Retinal pigment epithelial cell (primary cell): Measurements from ENCODE around the gene HEATR3.

ENCODE experiments used
- DNase-seq: peaks from one replicate; pipeline ENCODE4 v3.0.0-alpha.2; 2010; ENCODE audit warnings: low read depth
- H3K4me3 ChIP-seq: 2 replicates; pipeline ENCODE4 v1.5.1; 2011; ENCODE audit warnings: mild to moderate bottlenecking, low read length, control low read depth, moderate library complexity
- TF ChIP-seq, protein P1 (sequence below): conservative IDR thresholded peaks from 2 replicates; pipeline ENCODE4 v1.5.1; 2011; ENCODE audit warnings: low read depth, low read length, control low read depth, inconsistent platforms

Gene HEATR3

DNA sequence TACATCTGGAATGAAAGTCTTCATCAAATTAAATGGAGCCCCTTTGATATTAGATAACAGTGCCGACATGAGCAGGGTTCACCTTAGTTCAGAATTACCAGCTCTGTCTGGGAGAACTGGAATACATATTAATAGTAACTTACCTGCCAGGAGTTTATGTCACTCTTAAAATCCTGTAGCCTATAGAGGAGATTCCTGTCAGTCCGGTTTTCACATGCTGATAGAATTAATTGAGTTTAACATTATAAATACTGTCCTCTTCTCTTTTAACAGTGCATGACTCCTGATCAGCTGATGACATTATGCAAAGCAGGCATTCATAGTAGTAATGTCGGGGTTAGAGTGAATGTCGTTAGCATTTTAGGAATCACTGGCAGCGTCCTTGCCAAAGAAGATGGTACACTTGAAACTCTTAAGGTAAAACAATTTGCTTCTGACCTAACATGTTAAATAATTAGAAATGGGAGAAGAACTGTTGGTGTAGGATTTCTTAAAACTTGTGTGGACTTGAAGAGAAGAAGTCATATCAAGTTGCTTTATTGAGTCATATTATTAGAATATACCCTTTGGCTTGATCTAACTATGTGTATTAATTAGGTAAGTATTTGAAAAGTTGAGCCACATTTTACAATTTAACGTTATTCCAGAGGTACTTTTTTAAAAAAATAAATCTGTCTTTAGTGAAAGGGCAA, 34.3 kb downstream of the HEATR3 start:
- TF ChIP-seq, protein P1, sequence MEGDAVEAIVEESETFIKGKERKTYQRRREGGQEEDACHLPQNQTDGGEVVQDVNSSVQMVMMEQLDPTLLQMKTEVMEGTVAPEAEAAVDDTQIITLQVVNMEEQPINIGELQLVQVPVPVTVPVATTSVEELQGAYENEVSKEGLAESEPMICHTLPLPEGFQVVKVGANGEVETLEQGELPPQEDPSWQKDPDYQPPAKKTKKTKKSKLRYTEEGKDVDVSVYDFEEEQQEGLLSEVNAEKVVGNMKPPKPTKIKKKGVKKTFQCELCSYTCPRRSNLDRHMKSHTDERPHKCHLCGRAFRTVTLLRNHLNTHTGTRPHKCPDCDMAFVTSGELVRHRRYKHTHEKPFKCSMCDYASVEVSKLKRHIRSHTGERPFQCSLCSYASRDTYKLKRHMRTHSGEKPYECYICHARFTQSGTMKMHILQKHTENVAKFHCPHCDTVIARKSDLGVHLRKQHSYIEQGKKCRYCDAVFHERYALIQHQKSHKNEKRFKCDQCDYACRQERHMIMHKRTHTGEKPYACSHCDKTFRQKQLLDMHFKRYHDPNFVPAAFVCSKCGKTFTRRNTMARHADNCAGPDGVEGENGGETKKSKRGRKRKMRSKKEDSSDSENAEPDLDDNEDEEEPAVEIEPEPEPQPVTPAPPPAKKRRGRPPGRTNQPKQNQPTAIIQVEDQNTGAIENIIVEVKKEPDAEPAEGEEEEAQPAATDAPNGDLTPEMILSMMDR, result no peak
- no peak overlapping the region for H3K4me3 ChIP-seq
- DNase-seq, result no peak

DNA sequence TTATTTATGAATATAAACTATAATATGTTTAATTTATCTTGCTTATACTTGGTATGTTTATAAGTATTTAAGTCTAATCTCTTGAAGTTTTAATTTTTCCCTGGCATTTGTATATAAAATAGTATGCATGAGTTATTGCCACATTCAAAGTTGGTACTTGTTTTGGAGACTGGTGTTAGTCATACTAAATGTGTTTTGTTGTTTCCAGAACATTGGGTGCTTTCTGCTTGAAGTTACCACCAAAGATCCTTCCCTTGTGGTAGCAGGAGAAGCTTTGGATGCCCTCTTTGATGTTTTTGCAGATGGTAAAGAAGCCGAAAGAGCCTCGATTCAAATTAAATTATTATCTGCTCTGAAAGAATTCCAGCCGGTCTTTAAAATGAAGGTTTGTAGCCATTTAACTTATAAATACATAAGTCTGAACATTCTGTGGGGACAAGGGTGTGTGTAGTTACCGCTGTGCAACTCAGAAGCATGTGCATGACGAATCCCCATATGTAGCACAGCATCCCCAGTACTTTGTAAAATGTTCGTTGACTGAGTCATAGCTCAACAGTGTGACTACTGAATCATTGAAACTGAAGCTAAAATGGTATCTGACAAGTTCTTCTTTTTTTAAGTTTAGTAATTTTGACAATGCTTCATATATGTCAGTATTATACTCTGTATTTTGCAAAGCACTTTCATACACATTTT, 36.4 kb downstream of the HEATR3 start:
- TF ChIP-seq, protein P1, result no peak
- peak; percentile 14 for DNase-seq
- H3K4me3 ChIP-seq, result no peak overlapping the region

DNA sequence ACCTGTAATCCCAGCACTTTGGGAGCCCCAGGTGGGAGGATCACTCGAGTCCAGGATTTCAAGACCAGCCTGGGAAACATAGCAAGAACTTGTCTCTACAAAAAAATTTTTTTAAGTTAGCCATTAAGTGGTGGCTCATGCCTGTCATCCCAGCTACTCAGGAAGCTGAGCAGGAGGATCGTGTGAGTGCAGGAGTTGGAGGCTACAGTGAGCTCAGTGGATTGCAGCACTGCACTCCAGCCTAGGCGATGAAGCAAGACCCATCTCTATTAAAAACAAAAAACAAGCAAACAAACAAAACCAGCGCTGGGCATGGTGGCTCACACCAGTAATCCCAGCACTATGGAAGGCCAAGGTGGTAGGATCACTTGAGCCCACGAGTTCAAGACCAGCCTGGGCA, 38.0 kb downstream of the HEATR3 start:
- DNase-seq, result no peak
- no peak overlapping the region for H3K4me3 ChIP-seq
- TF ChIP-seq, protein P1, result no peak

DNA sequence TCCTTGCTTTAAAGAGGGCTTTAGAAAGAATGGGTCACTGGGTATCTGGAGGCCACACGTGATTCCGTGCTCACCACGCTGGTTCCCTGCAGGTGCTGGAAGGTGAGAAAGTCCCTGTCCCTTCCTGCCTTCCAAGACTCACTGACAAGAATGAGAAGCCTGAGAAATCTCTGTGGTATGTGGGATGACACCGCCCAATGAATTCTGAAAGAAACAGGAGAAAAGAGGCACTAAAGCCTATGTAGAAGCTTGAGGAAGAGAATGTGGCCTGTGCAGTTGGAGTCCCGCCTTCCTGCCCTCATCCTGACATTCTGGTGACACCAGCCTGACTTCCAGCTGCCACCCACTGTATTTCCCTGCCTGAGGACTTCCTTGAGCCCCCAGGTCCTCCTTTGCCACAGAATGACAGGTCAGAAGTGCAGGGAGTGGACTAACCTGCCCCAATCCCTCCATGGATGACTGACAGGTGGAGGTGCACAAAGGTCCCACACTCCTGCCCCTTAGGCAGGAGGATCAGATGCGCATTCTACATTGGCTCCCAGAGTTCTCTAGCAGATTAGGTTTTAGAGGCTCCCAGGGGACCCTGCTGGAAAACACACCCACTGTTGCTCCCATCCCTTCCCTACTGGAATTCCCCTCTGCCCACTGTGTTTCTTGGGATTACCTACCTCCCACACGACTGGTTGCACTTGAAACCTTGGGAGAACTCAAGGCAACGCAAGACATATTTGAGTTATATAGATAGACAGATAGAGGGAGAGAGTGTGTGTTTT, 48.8 kb downstream of the HEATR3 start:
- DNase-seq, result no peak
- TF ChIP-seq, protein P1, result no peak
- H3K4me3 ChIP-seq, result no peak overlapping the region

DNA sequence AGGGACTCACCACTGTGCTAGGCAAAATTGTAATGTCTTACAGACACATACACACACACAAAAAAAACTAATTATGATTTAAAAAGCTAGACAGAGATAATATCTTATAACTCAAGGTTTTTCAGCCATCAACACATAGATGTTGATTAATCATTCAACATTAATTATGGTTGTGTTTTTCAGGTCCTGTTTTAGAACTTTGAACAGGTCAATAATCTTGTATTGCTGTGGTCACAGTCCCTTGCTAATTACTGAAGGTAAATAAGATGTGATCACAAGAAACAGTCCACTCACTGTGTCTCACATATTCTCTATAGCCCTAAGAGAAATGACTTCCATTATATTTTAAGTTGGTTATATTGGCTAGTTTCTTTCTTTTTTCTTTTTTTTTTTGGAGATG, 54.9 kb downstream of the HEATR3 start:
- DNase-seq, result no peak
- no peak overlapping the region for H3K4me3 ChIP-seq
- TF ChIP-seq, protein P1, result no peak

DNA sequence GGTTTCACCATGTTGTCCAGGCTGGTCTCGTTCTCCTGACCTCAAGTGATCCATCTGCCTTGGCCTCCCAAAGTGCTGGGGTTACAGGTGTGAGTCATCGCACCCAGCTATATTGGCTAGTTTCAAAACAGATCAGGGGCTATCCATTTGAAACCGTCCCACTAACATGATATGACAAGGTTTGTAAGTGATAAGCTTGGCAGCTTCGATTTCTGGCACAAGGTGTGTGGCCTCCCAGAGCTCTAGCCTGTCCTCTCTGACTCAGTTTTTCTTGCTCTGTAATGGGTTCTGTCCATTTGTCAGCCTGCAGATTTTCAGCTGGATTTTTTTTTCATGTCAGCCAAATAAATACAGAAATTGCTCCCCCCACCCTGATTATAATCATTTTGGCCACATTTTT, 55.5 kb downstream of the HEATR3 start:
- DNase-seq, result no peak
- TF ChIP-seq, protein P1, result no peak

More for the DNA sequence above, 55.5 kb downstream of the HEATR3 start:
- no peak overlapping the region for H3K4me3 ChIP-seq
